ENCODE data around the gene PRSS57. TPM values are rescaled to one million over a fixed set of nuclear protein-coding genes. Genes with fewer than 3 reads are reported as not detected.

PRSS57 gene
- total RNA-seq, 2 donors from 2014 or later, result not detected

DNA sequence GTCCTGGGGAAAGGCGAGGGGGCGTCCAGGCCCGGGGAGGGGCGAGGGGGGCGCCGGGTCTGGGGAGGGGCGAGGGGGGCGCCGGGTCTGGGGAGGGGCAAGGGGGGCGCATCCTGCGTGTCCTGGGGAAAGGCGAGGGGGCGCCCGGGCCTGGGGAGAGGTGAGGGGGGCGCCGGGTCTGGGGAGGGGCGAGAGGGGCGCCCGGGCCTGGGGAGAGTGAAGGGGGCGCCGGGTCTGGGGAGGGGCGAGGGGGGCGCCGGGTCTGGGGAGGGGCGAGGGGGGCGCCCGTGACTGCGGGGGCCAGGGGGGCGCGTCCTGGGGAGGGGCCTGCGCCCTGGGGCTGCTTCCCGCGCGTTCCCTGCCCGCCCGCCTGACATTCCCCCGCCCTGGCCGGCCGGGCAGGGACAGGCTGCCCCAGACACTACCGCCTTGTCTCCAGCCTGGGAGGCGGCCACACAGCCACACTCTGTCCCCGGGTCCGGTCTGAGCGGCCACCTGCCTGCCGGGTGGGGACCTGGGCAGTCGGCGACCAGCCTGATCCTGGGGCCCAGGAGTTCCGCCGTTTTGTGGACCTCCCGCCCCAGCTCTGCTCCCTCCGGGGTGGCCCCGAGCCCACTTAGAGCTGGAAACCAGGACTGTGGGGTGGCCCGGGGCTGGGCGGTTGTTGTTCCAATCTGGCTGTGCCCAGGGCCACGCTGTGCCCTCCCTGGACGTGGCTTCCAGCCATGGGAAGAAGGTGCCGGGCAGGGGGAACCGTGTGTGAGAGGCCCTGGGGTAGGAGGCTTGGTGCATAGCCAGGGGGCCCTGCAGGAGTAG is 25.3 kb upstream of the PRSS57 start:
- DNase-seq (ENCODE audit: low spot score), result no peak
- no peak overlapping the region for H3K4me3 ChIP-seq
- no peak for ATAC-seq (ENCODE audit: insufficient number of reproducible peaks, low FRiP score, low read depth)

DNA sequence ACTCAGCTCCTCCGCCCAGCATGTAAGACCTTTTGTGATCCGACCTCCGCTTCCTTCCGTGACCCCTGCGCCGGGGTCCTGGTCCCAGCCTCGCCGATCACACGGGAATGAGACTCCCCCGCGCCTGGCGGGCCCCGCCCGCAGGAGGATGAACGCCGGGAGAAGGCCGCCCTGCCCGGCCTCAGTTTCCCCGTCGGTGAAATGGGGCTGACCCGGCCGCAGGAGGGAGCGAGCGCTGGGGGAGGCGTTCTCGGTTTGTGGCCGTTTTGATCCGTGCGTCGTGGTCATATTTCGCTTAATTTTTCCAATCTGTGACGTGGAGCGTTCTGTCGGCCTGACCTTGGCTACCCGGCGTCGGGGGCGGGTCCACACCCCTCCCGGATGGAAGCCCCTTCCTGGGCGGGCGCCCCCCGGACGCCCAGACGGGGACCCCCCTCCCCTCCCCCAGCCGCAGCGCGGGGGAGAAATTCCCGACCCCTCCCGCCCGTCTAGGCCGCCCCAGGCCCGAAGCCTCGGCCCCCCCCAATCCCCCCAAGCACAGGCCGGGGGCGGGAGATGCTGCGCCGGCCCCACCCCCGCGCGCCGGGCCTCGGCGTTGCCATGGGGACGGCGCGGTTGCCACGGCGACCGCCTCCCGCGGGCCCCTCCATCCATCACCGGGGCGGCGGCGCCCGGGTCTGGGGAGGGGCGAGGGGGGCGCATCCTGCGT is 24.5 kb upstream of the PRSS57 start:
- ATAC-seq (ENCODE audit: insufficient number of reproducible peaks, low FRiP score, low read depth) (no peak), DNase-seq (ENCODE audit: low spot score) (no peak)
- H3K27me3 ChIP-seq (replicated peaks; ENCODE audit: insufficient read depth), result no peaks in the 10 kb centered on the region
- no peaks in the 10 kb centered on the region for H3K36me3 ChIP-seq
- no peaks in the 10 kb centered on the region for H3K9me3 ChIP-seq
- no peak overlapping the region for H3K4me3 ChIP-seq
- H3K27ac ChIP-seq, result no peak overlapping the region
- H3K4me1 ChIP-seq (ENCODE audit: control insufficient read depth in 1 of 2, low read depth in 2 of 2), result no peaks in the 10 kb centered on the region
- TF ChIP-seq, protein P1, sequence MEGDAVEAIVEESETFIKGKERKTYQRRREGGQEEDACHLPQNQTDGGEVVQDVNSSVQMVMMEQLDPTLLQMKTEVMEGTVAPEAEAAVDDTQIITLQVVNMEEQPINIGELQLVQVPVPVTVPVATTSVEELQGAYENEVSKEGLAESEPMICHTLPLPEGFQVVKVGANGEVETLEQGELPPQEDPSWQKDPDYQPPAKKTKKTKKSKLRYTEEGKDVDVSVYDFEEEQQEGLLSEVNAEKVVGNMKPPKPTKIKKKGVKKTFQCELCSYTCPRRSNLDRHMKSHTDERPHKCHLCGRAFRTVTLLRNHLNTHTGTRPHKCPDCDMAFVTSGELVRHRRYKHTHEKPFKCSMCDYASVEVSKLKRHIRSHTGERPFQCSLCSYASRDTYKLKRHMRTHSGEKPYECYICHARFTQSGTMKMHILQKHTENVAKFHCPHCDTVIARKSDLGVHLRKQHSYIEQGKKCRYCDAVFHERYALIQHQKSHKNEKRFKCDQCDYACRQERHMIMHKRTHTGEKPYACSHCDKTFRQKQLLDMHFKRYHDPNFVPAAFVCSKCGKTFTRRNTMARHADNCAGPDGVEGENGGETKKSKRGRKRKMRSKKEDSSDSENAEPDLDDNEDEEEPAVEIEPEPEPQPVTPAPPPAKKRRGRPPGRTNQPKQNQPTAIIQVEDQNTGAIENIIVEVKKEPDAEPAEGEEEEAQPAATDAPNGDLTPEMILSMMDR (IDR thresholded peaks at IDR 0.05), result no peak

More for the DNA sequence above, 25.3 kb upstream of the PRSS57 start:
- Histone ChIP-seq H3K27me3 (replicated peaks; ENCODE audit: insufficient read depth) (no peaks in the 10 kb centered on the region), H3K4me1 (ENCODE audit: control insufficient read depth in 1 of 2, low read depth in 2 of 2) (no peaks in the 10 kb centered on the region), H3K27ac (no peak overlapping the region), H3K9me3 (no peaks in the 10 kb centered on the region), H3K36me3 (no peaks in the 10 kb centered on the region)
- TF ChIP-seq, protein P1 (IDR thresholded peaks at IDR 0.05), result no peak

DNA sequence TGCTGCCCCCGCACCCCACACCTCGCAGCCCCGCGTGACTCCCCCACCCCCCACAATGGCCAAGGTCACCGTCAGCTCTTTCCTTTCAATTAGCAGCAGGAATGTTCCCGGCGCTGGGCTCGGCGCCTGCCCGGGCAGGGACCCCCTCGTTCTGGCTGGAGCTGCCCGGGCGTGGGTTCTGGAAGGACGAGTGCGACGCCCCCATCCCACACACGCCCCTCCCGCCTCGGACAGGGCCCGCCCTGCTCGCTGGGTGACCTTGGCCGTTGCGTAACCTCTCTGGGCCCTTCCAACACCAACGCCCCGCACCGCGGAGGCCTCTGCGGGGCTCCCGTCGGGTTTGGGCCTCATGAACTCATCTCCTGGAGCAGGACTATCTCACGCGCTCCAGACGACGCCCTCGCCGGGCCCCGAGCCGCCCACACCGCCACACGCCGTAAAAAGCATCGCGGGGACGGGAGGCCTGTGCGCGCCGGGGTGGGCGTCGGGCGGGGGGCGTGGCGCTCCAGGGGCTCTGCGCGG is 23.8 kb upstream of the PRSS57 start:
- no peaks in the 10 kb centered on the region for H3K36me3 ChIP-seq
- TF ChIP-seq, protein P1 (IDR thresholded peaks at IDR 0.05), result no peak
- H3K4me3 ChIP-seq, result no peak overlapping the region
- no peaks in the 10 kb centered on the region for H3K4me1 ChIP-seq (ENCODE audit: control insufficient read depth in 1 of 2, low read depth in 2 of 2)
- no peaks in the 10 kb centered on the region for H3K9me3 ChIP-seq
- no peak overlapping the region for H3K27ac ChIP-seq
- DNase-seq (ENCODE audit: low spot score) (no peak), ATAC-seq (ENCODE audit: insufficient number of reproducible peaks, low FRiP score, low read depth) (no peak)
- H3K27me3 ChIP-seq (replicated peaks; ENCODE audit: insufficient read depth), result no peaks in the 10 kb centered on the region

DNA sequence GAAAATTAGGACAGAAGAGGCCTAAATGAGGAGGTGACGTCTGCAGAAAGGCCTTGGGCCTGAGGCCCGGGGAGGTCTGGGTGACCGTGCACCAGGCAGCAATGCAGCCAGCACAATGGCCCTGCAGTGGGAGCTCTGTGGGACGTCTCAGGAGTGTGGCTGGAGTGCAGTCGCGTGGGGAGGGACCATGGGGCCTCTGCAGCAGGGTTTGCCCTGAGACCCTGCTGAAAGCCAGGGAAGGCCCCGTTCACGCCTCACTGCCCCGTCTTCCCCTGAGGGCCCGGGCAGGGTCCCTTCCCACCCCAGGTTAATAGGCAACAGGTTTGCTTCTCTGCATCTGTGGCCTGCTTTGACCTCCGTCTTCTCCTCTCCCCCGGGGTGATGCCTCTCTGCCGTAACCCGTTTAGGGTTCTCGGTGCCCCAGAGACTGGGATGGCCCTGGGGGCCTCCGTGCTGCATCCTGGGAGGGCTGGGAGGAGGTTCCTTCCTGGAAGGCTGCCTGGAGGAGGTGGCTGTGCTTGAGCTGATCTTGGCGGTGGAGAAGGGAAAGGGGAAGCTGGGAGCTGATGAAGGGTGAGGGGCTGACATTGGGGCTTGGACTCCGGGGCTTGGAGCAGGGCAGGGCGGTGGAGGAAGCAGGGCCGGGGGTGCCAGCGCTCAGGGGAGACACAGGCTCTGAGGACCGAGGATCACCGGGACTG is 23.1 kb upstream of the PRSS57 start:
- ATAC-seq (ENCODE audit: insufficient number of reproducible peaks, low FRiP score, low read depth) (no peak), DNase-seq (ENCODE audit: low spot score) (no peak)
- H3K9me3 ChIP-seq, result no peaks in the 10 kb centered on the region
- no peaks in the 10 kb centered on the region for H3K27me3 ChIP-seq (replicated peaks; ENCODE audit: insufficient read depth)
- no peak overlapping the region for H3K27ac ChIP-seq
- TF ChIP-seq, protein P1 (IDR thresholded peaks at IDR 0.05), result no peak
- no peak overlapping the region for H3K4me3 ChIP-seq
- no peaks in the 10 kb centered on the region for H3K4me1 ChIP-seq (ENCODE audit: control insufficient read depth in 1 of 2, low read depth in 2 of 2)
- no peaks in the 10 kb centered on the region for H3K36me3 ChIP-seq

DNA sequence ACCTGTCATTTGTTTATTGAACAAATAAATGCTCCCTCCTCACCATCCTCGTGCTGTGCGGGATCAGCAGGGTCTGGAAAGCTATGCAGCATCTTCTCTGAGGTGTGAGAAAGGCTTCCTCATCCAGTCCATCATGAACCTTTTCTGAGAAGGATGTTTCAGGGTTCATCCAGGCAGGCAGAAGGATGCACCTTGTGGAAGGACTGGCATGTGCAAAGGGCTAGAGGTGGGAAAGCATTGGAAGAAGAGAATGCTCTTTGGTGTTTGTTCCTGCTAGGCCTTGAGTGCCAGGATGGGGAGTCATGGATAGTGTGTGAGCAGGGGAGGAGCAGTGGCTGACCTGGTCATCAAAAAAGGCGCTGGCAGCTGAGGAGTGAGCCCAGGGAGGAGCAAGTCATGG is 20.1 kb upstream of the PRSS57 start:
- TF ChIP-seq, protein P1 (IDR thresholded peaks at IDR 0.05), result no peak
- no peaks in the 10 kb centered on the region for H3K9me3 ChIP-seq
- ATAC-seq (ENCODE audit: insufficient number of reproducible peaks, low FRiP score, low read depth), result no peak
- H3K27me3 ChIP-seq (replicated peaks; ENCODE audit: insufficient read depth), result no peaks in the 10 kb centered on the region
- no peak overlapping the region for H3K4me3 ChIP-seq
- no peak for DNase-seq (ENCODE audit: low spot score)
- no peaks in the 10 kb centered on the region for H3K36me3 ChIP-seq
- no peaks in the 10 kb centered on the region for H3K4me1 ChIP-seq (ENCODE audit: control insufficient read depth in 1 of 2, low read depth in 2 of 2)
- H3K27ac ChIP-seq, result no peak overlapping the region

Data from thoracic aorta (tissue), 2 donors.